Inflammatory macrophage treated with lipopolysaccharide for 4 hours (primary cell): ENCODE measurements around the gene EMP2.
"Not testable (repeated sequence)": the region's sequence is repeated elsewhere in the genome, so short reads cannot be mapped to it uniquely, and the experiment has no call there.

Experiments
- DNase-seq: peaks from one replicate; pipeline ENCODE4 v3.0.0-alpha.2; 2020

EMP2 gene

DNA sequence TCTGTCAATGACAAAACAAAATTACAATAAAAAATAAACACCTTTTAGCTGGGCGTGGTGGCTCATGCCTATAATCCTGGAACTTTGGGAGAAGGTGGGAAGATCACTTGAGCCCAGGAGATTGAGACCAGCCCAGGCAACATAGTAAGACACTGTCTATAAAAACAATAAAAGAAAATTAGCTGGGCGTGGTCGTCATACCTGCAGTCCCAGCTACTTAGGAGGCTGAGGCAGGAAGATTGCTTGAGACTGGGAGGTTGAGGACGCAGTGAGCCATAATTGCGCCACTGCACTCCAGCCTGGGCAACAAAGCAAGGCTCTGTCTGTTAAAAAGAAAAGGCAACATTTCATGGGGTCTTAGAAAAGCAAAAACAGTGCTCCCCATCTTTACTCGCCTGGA, 32.7 kb downstream of the EMP2 start:
- no peak for DNase-seq

- no peak for DNase-seq
These were observed 37.0 kb downstream of the EMP2 start for GRCh38 chr16:10543231-10543977.

GRCh38 chr16:10541366-10541765, 39.0 kb downstream of the EMP2 start:
- DNase-seq, result no peak

GRCh38 chr16:10539793-10540192, 40.6 kb downstream of the EMP2 start:
- DNase-seq, result no peak

- DNase-seq, result no peak
These were observed 41.2 kb downstream of the EMP2 start for GRCh38 chr16:10539236-10539635.

- DNase-seq, result no peak
These were observed 41.8 kb downstream of the EMP2 start for GRCh38 chr16:10538583-10538982.

- DNase-seq, result no peak
These were observed 42.5 kb downstream of the EMP2 start for GRCh38 chr16:10537946-10538345.

DNA sequence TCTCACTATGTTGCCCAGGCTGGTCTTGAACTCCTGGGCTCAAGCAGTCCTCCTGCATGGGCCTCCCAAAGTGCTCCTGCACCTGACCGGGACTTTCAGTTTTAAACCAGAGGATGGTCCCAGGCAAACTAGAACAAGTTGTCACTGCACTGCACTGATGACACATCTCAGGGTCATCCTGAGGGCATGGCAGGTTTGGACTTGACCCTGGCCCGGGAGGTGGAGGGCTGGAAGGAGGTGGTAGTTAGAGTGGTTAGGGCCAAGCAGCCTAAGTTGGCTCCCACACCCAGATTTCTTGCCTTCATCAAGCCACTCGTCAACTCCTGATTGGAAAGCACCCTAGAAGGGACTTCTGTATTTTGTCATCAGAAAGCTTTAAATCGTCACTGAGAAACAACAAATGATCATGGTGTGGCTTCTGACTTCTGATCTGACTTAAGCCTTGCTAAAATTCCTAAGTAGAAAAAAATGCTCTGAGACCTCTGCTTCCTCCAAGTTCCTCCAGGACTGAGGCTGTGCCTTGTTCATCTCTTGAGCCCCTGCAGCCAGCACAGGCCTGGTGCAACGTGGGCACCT, 43.5 kb downstream of the EMP2 start:
- no peak for DNase-seq

- DNase-seq, result not testable (repeated sequence)
These were observed 44.1 kb downstream of the EMP2 start for GRCh38 chr16:10536328-10536727.

DNA sequence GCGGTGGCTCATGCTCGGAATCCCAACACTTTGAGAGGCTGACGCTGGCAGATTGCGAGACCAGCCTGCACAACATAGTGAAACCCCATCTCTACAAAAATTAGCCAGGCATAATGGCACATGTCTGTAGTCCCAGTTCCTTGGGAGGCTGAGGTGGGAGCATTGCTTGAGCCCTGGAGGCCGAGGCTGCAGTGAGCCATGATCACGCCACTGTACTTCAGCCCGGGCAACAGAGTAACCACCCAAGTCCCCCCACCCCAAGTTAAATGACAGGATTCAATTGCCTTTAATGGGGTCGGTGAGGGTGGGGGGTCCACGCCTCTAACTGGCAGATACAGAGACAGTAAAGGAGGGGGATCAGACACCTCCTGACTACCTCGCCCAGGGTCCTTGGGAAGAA, 44.9 kb downstream of the EMP2 start:
- no peak for DNase-seq

- DNase-seq, result no peak
These were observed 45.6 kb downstream of the EMP2 start for GRCh38 chr16:10534748-10535147.

DNA sequence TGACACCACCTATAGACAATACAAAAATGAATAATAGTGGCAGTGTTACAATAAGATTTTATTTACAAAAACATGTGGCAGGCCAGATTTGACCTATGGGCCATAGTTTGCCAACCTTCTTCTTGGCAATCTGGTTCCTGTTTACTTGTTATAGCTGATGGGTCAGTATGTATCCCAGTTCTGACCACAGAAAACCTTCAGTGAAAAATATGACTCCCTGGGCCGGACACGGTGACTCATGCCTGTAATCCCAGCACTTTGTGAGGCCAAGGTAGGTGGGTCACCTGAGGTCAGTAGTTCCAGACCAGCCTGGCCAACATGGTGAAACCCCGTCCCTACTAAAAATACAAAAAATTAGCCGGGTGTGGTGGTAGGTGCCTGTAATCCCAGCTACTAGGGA, 46.8 kb downstream of the EMP2 start:
- not testable (repeated sequence) for DNase-seq

DNA sequence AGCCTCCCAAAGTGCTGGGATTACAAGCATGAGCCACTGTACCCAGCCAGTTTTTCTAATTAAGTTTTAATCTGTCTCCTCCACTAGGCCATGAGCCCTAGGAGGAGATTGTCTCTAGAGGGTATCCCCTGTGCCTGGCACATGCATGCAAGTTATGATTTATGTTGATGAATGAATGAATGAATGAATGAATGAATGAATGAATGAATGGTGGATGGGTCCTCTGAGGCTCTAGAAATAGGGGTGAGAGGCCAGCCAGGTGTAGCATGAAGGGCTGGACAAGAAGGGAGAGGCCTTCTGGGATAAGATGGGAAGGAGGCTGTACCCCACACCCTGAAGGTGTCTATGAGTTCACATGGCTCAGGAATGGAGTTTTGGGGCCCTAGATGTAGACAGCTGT, 48.8 kb downstream of the EMP2 start:
- no peak for DNase-seq

DNA sequence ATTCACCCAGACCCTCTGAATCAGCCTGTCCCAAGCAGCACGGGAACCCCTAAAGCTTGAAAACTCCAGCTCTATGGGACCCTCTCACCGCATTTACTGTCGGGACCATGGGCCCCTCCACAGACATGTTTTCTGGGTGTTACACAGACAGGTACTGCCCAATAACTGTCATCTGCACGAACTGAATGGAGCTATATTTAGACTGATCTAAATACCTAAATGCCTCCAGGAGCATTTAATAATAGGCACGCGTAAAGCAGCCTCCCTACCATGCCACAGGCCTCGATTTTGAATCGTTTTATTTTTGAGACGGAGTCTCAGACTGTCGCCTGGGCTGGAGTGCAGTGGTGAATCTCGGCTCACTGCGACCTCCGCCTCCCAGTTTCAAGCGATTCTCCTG, 49.7 kb downstream of the EMP2 start:
- no peak for DNase-seq

DNA sequence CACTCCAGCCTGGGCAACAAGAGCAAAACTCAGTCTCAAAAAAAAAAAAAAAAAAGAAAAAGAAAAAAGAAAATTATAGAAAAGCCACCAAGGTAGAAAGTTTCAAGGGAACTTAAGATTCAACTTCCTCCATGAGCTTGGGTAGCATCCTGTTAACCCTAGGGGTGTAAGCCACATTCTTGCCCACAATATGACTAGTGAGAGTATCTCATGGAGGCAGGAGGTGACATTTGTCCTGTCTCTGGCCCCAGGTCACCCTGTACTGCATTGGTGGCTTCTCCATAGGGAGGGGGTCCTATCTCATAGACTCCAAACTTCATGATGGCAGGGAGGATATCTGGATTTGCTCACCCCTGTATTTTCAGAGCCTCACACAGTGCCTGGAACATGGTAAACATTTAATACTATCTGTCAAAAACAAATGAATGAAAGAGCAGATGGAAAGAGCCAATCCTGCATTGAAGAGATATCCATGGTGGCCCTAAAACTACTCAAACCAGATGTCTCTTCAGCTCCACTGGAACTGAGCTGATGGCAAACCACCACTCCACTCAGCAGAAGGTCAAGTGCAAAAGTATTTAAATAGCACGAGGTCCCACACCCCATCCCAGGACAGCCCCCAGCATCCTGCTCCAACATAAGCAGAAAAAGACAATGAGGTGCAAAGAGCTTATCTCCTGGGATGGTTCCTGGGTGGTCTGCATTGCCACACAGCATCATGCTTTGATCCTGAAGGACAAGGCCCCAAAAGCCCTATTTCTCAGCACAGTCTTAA, 50.3 kb downstream of the EMP2 start:
- DNase-seq, result no peak

- no peak for DNase-seq
These were observed 51.8 kb downstream of the EMP2 start for GRCh38 chr16:10528635-10529034.

- DNase-seq, result no peak
These were observed 53.4 kb downstream of the EMP2 start for GRCh38 chr16:10526962-10527361.

GRCh38 chr16:10525214-10525825, 55.1 kb downstream of the EMP2 start:
- DNase-seq, result no peak

DNA sequence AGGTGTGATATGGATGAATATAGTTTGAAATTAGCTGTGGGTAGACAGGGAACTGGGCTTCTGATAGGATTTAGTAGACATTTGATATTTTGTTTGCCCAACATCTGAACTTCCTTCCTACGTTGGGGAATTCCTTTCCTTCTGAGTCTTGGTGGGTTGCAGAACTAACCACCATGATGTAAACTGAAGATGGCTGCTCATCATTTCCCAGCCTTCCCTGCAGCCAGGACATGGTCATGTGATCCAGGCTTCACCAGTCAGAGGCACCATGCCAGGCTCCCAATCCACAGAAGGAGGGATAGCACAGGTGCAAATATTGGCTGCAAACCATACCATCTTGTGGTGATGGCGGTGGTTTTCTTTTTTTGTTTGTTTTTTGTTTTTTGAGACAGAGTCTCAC, 57.4 kb downstream of the EMP2 start:
- DNase-seq, result peak; percentile 70

DNA sequence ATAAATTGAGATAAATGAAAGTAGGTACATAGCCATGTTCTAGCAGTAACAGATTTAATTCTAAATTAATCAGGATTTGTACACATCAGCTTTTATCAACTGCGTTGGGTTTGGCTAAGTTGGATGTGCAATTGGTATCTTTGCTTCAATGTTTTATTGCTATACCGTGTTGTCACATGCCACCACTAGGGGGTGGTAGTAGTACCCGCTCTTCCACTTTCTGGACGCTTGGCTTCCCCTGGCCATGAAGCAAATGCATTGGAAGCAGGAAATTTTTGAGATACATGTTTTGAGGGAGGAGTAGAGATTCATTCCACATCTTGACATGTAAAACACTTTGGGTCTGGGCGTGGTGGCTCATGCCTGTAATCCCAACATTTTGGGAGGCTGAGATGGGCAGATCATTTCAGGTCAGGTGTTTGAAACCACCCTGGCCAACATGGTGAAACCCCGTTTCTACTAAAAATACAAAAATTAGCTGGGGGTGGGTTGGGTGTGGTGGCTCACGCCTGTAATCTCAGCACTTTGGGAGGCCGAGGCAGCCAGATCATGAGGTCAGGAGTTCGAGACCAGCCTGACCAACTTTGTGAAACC, 58.6 kb downstream of the EMP2 start:
- peak; percentile 48 for DNase-seq

DNA sequence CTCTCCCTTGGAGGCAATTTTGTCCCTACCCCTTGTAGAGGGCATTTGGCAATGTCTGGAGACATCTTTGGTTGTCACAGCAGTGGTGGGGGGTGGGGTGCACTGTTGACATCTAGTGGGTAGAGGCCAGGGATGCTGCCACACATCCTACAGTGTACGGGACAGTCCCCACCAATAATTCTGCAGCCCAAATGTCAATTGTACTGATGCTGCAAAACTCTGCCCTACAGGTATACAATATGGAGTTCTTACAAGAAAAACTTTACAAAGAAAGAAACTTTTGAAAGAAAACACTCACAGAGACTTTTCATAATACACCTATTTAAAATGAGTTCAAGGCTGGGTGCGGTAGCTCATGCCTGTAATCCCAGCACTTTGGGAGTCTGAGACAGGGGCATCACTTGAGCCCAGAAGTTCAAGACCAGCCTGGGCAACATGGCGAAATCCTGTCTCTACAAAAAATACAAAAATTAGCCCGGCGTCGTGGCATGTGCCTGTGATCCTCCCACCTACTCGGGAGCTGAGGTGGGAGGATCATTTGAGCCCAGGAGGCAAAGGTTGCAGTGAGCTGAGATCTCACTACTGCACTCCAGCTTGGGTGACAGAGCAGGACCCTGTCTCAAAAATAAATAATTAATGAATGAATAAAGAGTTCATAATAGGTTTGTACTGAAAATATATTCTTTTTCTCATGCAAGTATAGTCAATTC, 59.4 kb downstream of the EMP2 start:
- no peak for DNase-seq
